Measurements from ENCODE around the gene ARHGEF10L.

DNA sequence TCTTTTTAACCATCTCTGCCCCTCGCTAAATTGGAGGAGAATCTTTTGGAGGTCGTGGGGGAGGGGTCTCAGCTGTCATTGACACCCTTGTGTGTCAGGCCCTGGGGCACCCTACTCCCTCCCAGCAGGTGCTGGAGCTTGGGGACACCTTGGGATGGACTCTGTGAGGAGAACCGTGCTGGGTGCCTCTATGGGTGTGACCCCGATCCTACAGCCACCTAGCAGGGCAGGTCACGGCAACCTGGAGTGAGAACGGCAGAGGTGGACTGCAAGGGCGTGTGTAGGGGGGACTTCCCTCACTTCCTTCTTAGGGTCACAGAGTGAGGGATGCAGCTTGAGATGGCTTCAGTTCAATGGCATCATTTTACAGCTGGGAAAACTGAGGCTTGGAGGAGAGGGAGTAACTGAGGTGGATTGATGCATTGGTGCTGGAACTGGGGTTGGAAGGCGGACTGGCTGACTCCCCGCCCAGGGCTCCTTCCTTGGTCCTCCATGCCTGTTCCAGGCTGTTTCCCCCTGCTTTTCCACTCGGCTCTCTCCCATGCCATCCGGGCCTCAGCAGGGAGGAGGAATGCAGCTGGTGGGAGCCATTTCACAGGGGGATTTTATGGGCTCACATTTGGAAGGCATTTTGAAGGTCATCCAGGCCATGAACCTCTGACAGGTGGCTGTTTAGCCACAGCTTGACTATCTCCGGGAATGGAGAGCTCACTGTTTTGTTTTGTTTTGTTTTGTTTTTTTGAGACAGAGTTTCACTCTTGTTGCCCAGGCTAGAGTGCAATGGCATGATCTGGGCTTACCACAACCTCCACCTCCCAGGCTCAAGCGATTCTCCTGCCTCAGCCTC is 18.8 kb upstream of the ARHGEF10L start:
- TF ChIP-seq, protein P1, sequence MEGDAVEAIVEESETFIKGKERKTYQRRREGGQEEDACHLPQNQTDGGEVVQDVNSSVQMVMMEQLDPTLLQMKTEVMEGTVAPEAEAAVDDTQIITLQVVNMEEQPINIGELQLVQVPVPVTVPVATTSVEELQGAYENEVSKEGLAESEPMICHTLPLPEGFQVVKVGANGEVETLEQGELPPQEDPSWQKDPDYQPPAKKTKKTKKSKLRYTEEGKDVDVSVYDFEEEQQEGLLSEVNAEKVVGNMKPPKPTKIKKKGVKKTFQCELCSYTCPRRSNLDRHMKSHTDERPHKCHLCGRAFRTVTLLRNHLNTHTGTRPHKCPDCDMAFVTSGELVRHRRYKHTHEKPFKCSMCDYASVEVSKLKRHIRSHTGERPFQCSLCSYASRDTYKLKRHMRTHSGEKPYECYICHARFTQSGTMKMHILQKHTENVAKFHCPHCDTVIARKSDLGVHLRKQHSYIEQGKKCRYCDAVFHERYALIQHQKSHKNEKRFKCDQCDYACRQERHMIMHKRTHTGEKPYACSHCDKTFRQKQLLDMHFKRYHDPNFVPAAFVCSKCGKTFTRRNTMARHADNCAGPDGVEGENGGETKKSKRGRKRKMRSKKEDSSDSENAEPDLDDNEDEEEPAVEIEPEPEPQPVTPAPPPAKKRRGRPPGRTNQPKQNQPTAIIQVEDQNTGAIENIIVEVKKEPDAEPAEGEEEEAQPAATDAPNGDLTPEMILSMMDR (IDR thresholded peaks at IDR 0.05), result peak in 1 of 6 experiments; percentile 16
- TF ChIP-seq POLR2A (IDR thresholded peaks at IDR 0.05), result no peak
